ENCODE measurements around the gene CCDC148.

- TF ChIP-seq CTCF (IDR thresholded peaks at IDR 0.05), result no peak
- TF ChIP-seq MYC (IDR thresholded peaks at IDR 0.05; ENCODE audit: borderline replicate concordance, low read length), result no peak
- no peak for TF ChIP-seq POLR2A (IDR thresholded peaks at IDR 0.05; ENCODE audit: low read length)
- no peak for TF ChIP-seq BHLHE40 (IDR thresholded peaks at IDR 0.05; ENCODE audit: low read depth, low read length)
- TF ChIP-seq ELK1 (IDR thresholded peaks at IDR 0.05; ENCODE audit: low read depth, low read length), result no peak
- TF ChIP-seq SREBF2 (IDR thresholded peaks at IDR 0.05), result no peak
- no peak for TF ChIP-seq HDAC2 (IDR thresholded peaks at IDR 0.05)
- TF ChIP-seq RNF2 (IDR thresholded peaks at IDR 0.05; ENCODE audit: borderline replicate concordance, low read depth), result no peak
- no peak for TF ChIP-seq PHF8 (IDR thresholded peaks at IDR 0.05; ENCODE audit: borderline replicate concordance, low read depth)
Measured at GRCh38 chr2:158477202-158477601, 20.6 kb upstream of the CCDC148 start.
